ENCODE measurements around the gene SSTR1.

The SSTR1 gene

DNA sequence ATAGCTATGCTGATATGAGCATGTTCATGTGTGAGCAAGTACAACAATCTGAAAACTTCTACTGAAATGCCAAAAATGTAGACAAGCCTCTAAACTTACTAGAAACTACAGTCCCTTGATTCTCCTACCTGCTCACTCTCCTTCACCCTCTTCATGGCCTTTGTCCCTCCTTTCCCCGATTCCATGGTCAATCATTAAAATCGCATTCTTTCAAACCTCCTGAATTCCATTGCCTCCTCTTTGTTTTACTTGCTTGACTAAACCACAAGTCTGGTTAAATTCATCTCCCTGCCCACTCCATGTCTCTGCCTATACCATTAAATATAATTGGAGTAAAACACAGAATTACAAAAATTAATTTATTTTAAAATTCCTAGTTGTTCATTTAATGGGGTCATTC, 33.0 kb upstream of the SSTR1 start:
- Histone ChIP-seq H3K9me3 (ENCODE audit: control insufficient read depth, low read length) (peaks cover 2% of the 10 kb centered on the region), H3K4me1 (ENCODE audit: control insufficient read depth, insufficient read depth, low read depth, low read length) (no peaks in the 10 kb centered on the region), H3K14ac (ENCODE audit: low read length in 2 of 2) (no peak overlapping the region), H2BK15ac (ENCODE audit: low read depth, poor library complexity, severe bottlenecking) (no peak overlapping the region), H3K4me3 (ENCODE audit: insufficient read depth in 1 of 2, low read depth in 1 of 2, low read length in 2 of 2) (no peak overlapping the region), H3K4me2 (ENCODE audit: low read length, poor library complexity, severe bottlenecking) (no peak overlapping the region), H4K91ac (ENCODE audit: low read length) (no peak overlapping the region), H3K79me1 (replicated peaks; ENCODE audit: low read length, poor library complexity, severe bottlenecking) (no peaks in the 10 kb centered on the region), H3K23ac (ENCODE audit: low read length in 2 of 2) (no peak overlapping the region), H2BK12ac (ENCODE audit: low read length in 2 of 2) (no peak overlapping the region), H3K36me3 (ENCODE audit: control insufficient read depth in 1 of 2, insufficient read depth in 2 of 2, low read depth in 1 of 2, low read length in 2 of 2) (no peaks in the 10 kb centered on the region), H3K27me3 (ENCODE audit: control insufficient read depth in 1 of 2, insufficient read depth in 1 of 2, low read length in 2 of 2) (no peaks in the 10 kb centered on the region), H3K27ac (ENCODE audit: low read length, poor library complexity, severe bottlenecking) (peak overlapping the region; percentile 76), H2BK120ac (ENCODE audit: low read depth, low read length) (no peak overlapping the region), H3K4ac (ENCODE audit: low read depth in 1 of 2, low read length in 2 of 2) (no peak overlapping the region), H2AFZ (ENCODE audit: low read depth, low read length) (no peak overlapping the region), H3K18ac (ENCODE audit: low read depth in 1 of 2, low read length in 2 of 2) (no peak overlapping the region), H3K9ac (ENCODE audit: low read length) (no peak overlapping the region), H2BK5ac (ENCODE audit: low read depth, low read length, poor library complexity, severe bottlenecking) (no peak overlapping the region), H2AK5ac (ENCODE audit: low read length, severe bottlenecking) (no peak overlapping the region), H4K8ac (ENCODE audit: low read length) (no peak overlapping the region)
- no peak for DNase-seq
- 72% methylated on average over 2 of the region's 2 CpGs for WGBS

DNA sequence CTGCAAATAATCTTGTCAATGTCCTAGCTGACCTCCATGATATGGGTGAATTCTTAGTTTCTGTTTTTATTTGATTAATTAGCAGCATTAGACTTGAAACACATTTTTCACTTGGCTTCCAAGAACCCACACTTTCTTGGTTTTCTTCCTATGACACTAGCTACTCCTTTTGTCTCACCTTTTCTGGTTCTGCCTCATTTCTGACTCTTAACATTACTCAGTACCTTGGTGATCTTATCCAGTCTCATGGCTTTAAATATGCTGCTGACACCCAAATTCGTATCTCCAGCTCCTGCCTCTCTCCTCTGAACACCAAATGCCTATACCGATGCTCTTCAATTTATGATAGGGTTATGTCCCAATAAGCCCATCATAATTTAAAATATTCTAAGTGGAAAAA, 32.0 kb upstream of the SSTR1 start:
- Histone ChIP-seq H3K9ac (ENCODE audit: low read length) (no peak overlapping the region), H4K91ac (ENCODE audit: low read length) (no peak overlapping the region), H3K14ac (ENCODE audit: low read length in 2 of 2) (no peak overlapping the region), H3K27ac (ENCODE audit: low read length, poor library complexity, severe bottlenecking) (no peak overlapping the region), H3K79me1 (replicated peaks; ENCODE audit: low read length, poor library complexity, severe bottlenecking) (no peaks in the 10 kb centered on the region), H3K4me2 (ENCODE audit: low read length, poor library complexity, severe bottlenecking) (no peak overlapping the region), H3K36me3 (ENCODE audit: control insufficient read depth in 1 of 2, insufficient read depth in 2 of 2, low read depth in 1 of 2, low read length in 2 of 2) (no peaks in the 10 kb centered on the region), H3K23ac (ENCODE audit: low read length in 2 of 2) (no peak overlapping the region), H2AFZ (ENCODE audit: low read depth, low read length) (no peak overlapping the region), H3K27me3 (ENCODE audit: control insufficient read depth in 1 of 2, insufficient read depth in 1 of 2, low read length in 2 of 2) (no peaks in the 10 kb centered on the region), H3K4me1 (ENCODE audit: control insufficient read depth, insufficient read depth, low read depth, low read length) (no peaks in the 10 kb centered on the region), H3K9me3 (ENCODE audit: control insufficient read depth, low read length) (peaks cover 2% of the 10 kb centered on the region), H4K8ac (ENCODE audit: low read length) (no peak overlapping the region), H2AK5ac (ENCODE audit: low read length, severe bottlenecking) (peak overlapping the region; percentile 18), H3K4me3 (ENCODE audit: insufficient read depth in 1 of 2, low read depth in 1 of 2, low read length in 2 of 2) (no peak overlapping the region), H3K4ac (ENCODE audit: low read depth in 1 of 2, low read length in 2 of 2) (no peak overlapping the region), H3K18ac (ENCODE audit: low read depth in 1 of 2, low read length in 2 of 2) (no peak overlapping the region), H2BK120ac (ENCODE audit: low read depth, low read length) (no peak overlapping the region), H2BK5ac (ENCODE audit: low read depth, low read length, poor library complexity, severe bottlenecking) (no peak overlapping the region), H2BK15ac (ENCODE audit: low read depth, poor library complexity, severe bottlenecking) (no peak overlapping the region), H2BK12ac (ENCODE audit: low read length in 2 of 2) (no peak overlapping the region)
- 94% methylated on average over 2 of the region's 2 CpGs for WGBS
- DNase-seq: no peak

DNA sequence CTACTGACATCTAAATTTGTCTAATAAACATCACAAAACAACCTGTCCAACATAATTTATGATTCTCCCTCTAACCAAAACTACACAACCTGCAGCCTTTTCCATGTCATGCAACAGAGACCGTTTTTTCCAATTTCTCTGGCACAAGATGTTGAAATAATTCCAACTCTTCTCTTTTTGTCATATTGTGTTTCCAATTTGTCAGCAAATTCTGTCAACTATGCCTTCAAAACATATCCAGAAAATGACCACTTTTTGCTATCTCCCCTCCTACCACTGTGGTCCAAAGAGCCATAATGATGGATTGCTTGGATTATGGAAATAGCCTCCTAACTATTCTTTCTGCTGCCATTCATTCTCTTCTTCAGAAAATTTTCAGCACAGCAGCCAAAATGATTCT, 31.3 kb upstream of the SSTR1 start:
- Histone ChIP-seq H3K18ac (ENCODE audit: low read depth in 1 of 2, low read length in 2 of 2) (no peak overlapping the region), H3K27ac (ENCODE audit: low read length, poor library complexity, severe bottlenecking) (no peak overlapping the region), H3K27me3 (ENCODE audit: control insufficient read depth in 1 of 2, insufficient read depth in 1 of 2, low read length in 2 of 2) (no peaks in the 10 kb centered on the region), H4K8ac (ENCODE audit: low read length) (no peak overlapping the region), H3K4me2 (ENCODE audit: low read length, poor library complexity, severe bottlenecking) (no peak overlapping the region), H3K4me1 (ENCODE audit: control insufficient read depth, insufficient read depth, low read depth, low read length) (no peaks in the 10 kb centered on the region), H3K4ac (ENCODE audit: low read depth in 1 of 2, low read length in 2 of 2) (no peak overlapping the region), H2BK15ac (ENCODE audit: low read depth, poor library complexity, severe bottlenecking) (no peak overlapping the region), H2AFZ (ENCODE audit: low read depth, low read length) (no peak overlapping the region), H2BK5ac (ENCODE audit: low read depth, low read length, poor library complexity, severe bottlenecking) (no peak overlapping the region), H3K4me3 (ENCODE audit: insufficient read depth in 1 of 2, low read depth in 1 of 2, low read length in 2 of 2) (no peak overlapping the region), H3K79me1 (replicated peaks; ENCODE audit: low read length, poor library complexity, severe bottlenecking) (no peaks in the 10 kb centered on the region), H2BK120ac (ENCODE audit: low read depth, low read length) (no peak overlapping the region), H2AK5ac (ENCODE audit: low read length, severe bottlenecking) (no peak overlapping the region), H3K23ac (ENCODE audit: low read length in 2 of 2) (no peak overlapping the region), H3K14ac (ENCODE audit: low read length in 2 of 2) (no peak overlapping the region), H3K9ac (ENCODE audit: low read length) (no peak overlapping the region), H3K9me3 (ENCODE audit: control insufficient read depth, low read length) (peaks cover 2% of the 10 kb centered on the region), H4K91ac (ENCODE audit: low read length) (no peak overlapping the region), H2BK12ac (ENCODE audit: low read length in 2 of 2) (no peak overlapping the region), H3K36me3 (ENCODE audit: control insufficient read depth in 1 of 2, insufficient read depth in 2 of 2, low read depth in 1 of 2, low read length in 2 of 2) (no peaks in the 10 kb centered on the region)
- 84% methylated on average over 1 of the region's 1 CpG for WGBS
- DNase-seq: no peak

DNA sequence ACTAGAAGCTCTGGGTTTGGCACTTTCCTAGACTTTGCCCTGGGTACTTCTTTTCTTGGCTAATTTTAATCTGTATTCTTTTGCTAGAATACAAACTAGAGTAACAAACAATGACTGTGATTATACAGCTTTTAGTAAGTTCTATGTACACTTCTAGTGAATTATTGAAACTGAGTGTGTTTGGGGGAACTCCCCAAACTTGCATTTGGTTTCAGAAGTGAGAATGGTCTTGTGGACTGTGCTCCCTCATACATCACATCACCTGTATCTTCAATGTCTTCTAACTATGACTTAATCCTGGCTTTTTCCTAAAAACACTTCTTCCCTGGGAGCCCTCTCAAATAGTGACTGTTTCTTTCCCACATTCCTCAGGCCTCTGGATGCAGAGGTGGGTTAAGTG, 23.6 kb upstream of the SSTR1 start:
- H3K27ac ChIP-seq (ENCODE audit: low read length, poor library complexity, severe bottlenecking): no peak overlapping the region
- H3K79me1 ChIP-seq (replicated peaks; ENCODE audit: low read length, poor library complexity, severe bottlenecking): no peaks in the 10 kb centered on the region
- no peak overlapping the region for H2BK15ac ChIP-seq (ENCODE audit: low read depth, poor library complexity, severe bottlenecking)
- no peak overlapping the region for H3K23ac ChIP-seq (ENCODE audit: low read length in 2 of 2)
- no peak overlapping the region for H3K4ac ChIP-seq (ENCODE audit: low read depth in 1 of 2, low read length in 2 of 2)
- H3K14ac ChIP-seq (ENCODE audit: low read length in 2 of 2): no peak overlapping the region
- H2AFZ ChIP-seq (ENCODE audit: low read depth, low read length): no peak overlapping the region
- no peak overlapping the region for H2AK5ac ChIP-seq (ENCODE audit: low read length, severe bottlenecking)
- no peak overlapping the region for H2BK12ac ChIP-seq (ENCODE audit: low read length in 2 of 2)
- peaks cover 2% of the 10 kb centered on the region for H3K9me3 ChIP-seq (ENCODE audit: control insufficient read depth, low read length)
- H4K91ac ChIP-seq (ENCODE audit: low read length): no peak overlapping the region
- no peak overlapping the region for H3K9ac ChIP-seq (ENCODE audit: low read length)
- no peaks in the 10 kb centered on the region for H3K36me3 ChIP-seq (ENCODE audit: control insufficient read depth in 1 of 2, insufficient read depth in 2 of 2, low read depth in 1 of 2, low read length in 2 of 2)
- H3K4me1 ChIP-seq (ENCODE audit: control insufficient read depth, insufficient read depth, low read depth, low read length): no peaks in the 10 kb centered on the region
- H3K4me3 ChIP-seq (ENCODE audit: insufficient read depth in 1 of 2, low read depth in 1 of 2, low read length in 2 of 2): no peak overlapping the region
- DNase-seq: no peak
- no peak overlapping the region for H2BK5ac ChIP-seq (ENCODE audit: low read depth, low read length, poor library complexity, severe bottlenecking)
- no peak overlapping the region for H4K8ac ChIP-seq (ENCODE audit: low read length)
- no peak overlapping the region for H3K4me2 ChIP-seq (ENCODE audit: low read length, poor library complexity, severe bottlenecking)
- no peak overlapping the region for H2BK120ac ChIP-seq (ENCODE audit: low read depth, low read length)
- peaks cover 0 to 21% of the 10 kb centered on the region in 2 experiments for H3K27me3 ChIP-seq (ENCODE audit: control insufficient read depth in 1 of 2, insufficient read depth in 1 of 2, low read length in 2 of 2)
- H3K18ac ChIP-seq (ENCODE audit: low read depth in 1 of 2, low read length in 2 of 2): no peak overlapping the region
